HepG2 (cell line): ENCODE data around the gene PCDHGA1. TPM values are rescaled to one million over a fixed set of nuclear protein-coding genes. Genes with fewer than 3 reads are reported as not detected.

ENCODE experiments used
- ATAC-seq: fragments of 200-7000 bp; cut with Tn5 transposase; 3 replicates; pipeline ENCODE4 v1.9.1; 2020; ENCODE audit warnings: mild to moderate bottlenecking, moderate library complexity
- BruUV-seq: library from RNA; stranded (reverse); fragments of 400-500 nt; replicated peaks from 2 replicates; lab custom pipeline; 2021; lab: Mats Ljungman, UMichigan
- CTCF ChIA-PET: fragments of 300-600 bp; formaldehyde crosslinking; extraction: SDS; loops from one replicate; lab custom pipeline; 2021; ENCODE audit warnings: low total read pairs, inconsistent platforms, low intra/inter-chr PET ratio; lab: Yijun Ruan, JAX
- POLR2A ChIA-PET: fragments of 350-600 bp; sonication (Branson Sonifier 250); formaldehyde crosslinking; loops from one replicate; lab custom pipeline; 2020; ENCODE audit warnings: antibody characterized with exemption, inconsistent platforms; lab: Yijun Ruan, JAX
- DNase-seq: peaks from one replicate; pipeline ENCODE4 v3.0.0-alpha.2; 2015; ENCODE audit warnings: low spot score
- FAIRE-seq: peaks from 3 replicates; lab custom pipeline; 2011; peaks lifted over from hg19 to GRCh38; lab: Jason Lieb, UNC
- H2AFZ ChIP-seq: one replicate; pipeline ENCODE4 v1.6.1; 2011; ENCODE audit warnings: low read length, inconsistent platforms
- H3K27ac ChIP-seq: fragments of 300-600 bp; 3 replicates; pipeline ENCODE4 v1.8.0; 2011; ENCODE audit warnings: mixed run types, mild to moderate bottlenecking, mixed read lengths, low read length, inconsistent platforms; ENCODE audit not compliant: insufficient read depth; ENCODE audit errors: extremely low read length
- H3K27me3 ChIP-seq, 2 experiments: fragments of 200-600 bp in 1 of 2; 2 replicates in 1 of 2; 3 replicates in 1 of 2; pipeline versions ENCODE4 v1.6.0 to v1.8.0; 2011; ENCODE audit warnings: low read length in 2 of 2, mild to moderate bottlenecking in 2 of 2, moderate library complexity in 2 of 2, inconsistent platforms in 1 of 2; ENCODE audit not compliant: insufficient read depth in 2 of 2, control insufficient read depth in 1 of 2
- H3K36me3 ChIP-seq, 2 experiments: fragments of 200-600 bp in 1 of 2; replicated peaks in 1 of 2; 2 replicates in 1 of 2; 3 replicates in 1 of 2; pipeline versions ENCODE4 v1.5.1 to v1.8.0; 2011; ENCODE audit warnings: low read length in 2 of 2, inconsistent platforms in 1 of 2; ENCODE audit not compliant: insufficient read depth in 2 of 2, control insufficient read depth in 1 of 2
- H3K4me1 ChIP-seq: 2 replicates; pipeline ENCODE4 v1.5.1; 2012; ENCODE audit warnings: low read length, inconsistent platforms; ENCODE audit not compliant: insufficient read depth
- H3K4me2 ChIP-seq: 2 replicates; pipeline ENCODE4 v1.6.0; 2011; ENCODE audit warnings: low read depth, low read length, inconsistent platforms
- H3K4me3 ChIP-seq, 3 experiments: fragments of 200-600 bp in 1 of 3; sonication (generic), shearing (Covaris generic) in 1 of 3; replicated peaks in 1 of 3; 2 replicates each; pipeline ENCODE4 v1.5.1; 2011 to 2016; ENCODE audit warnings: low read length in 3 of 3, inconsistent platforms in 2 of 3, low read depth in 2 of 3, mild to moderate bottlenecking in 2 of 3, control low read depth in 1 of 3, mixed read lengths in 1 of 3; ENCODE audit not compliant: insufficient read depth in 1 of 3
- H3K79me2 ChIP-seq: one replicate; pipeline ENCODE4 v1.6.1; 2011; ENCODE audit warnings: low read length, inconsistent platforms; ENCODE audit not compliant: insufficient read depth
- H3K9ac ChIP-seq: 2 replicates; pipeline ENCODE4 v1.6.0; 2011; ENCODE audit warnings: mild to moderate bottlenecking, low read depth, low read length, inconsistent platforms; ENCODE audit not compliant: insufficient read depth
- H3K9me3 ChIP-seq: 2 replicates; pipeline ENCODE4 v1.5.1; 2012; ENCODE audit warnings: mild to moderate bottlenecking, low read length
- H4K20me1 ChIP-seq: 2 replicates; pipeline ENCODE4 v1.6.0; 2011; ENCODE audit warnings: inconsistent platforms, mild to moderate bottlenecking, low read length, moderate library complexity; ENCODE audit not compliant: insufficient read depth
- CCDC6 ChIP-seq: sonication (generic); formaldehyde crosslinking; IDR thresholded peaks from 2 replicates; pipeline ENCODE4 v1.8.1; 2022; ENCODE audit warnings: mild to moderate bottlenecking, missing genetic modification reagents, moderate library complexity
- NAIF1 ChIP-seq: sonication (generic); formaldehyde crosslinking; IDR thresholded peaks from 2 replicates; pipeline ENCODE4 v1.5.0; 2020; ENCODE audit warnings: mild to moderate bottlenecking, missing genetic modification reagents, borderline replicate concordance
- NCOR1 ChIP-seq: fragments of 200-600 bp; sonication (generic); IDR thresholded peaks from 2 replicates; pipeline ENCODE4 v1.7.0; 2017; ENCODE audit warnings: antibody characterized with exemption, low read length, borderline replicate concordance
- ZNF205 ChIP-seq: IDR thresholded peaks from 2 replicates; pipeline ENCODE4 v1.6.1; 2018; ENCODE audit warnings: missing biosample characterization, missing genetic modification reagents
- ZNF317 ChIP-seq: sonication (generic); formaldehyde crosslinking; IDR thresholded peaks from 2 replicates; pipeline ENCODE4 v1.5.0; 2020; ENCODE audit warnings: mild to moderate bottlenecking, missing genetic modification reagents
- ZNF432 ChIP-seq: sonication (generic); formaldehyde crosslinking; IDR thresholded peaks from 2 replicates; pipeline ENCODE4 v1.5.0; 2020; ENCODE audit warnings: missing genetic modification reagents, mild to moderate bottlenecking, borderline replicate concordance
- ZNF619 ChIP-seq: sonication (generic); formaldehyde crosslinking; IDR thresholded peaks from 2 replicates; pipeline ENCODE4 v1.4.0; 2020; ENCODE audit warnings: mild to moderate bottlenecking, missing genetic modification reagents
- ZNF766 ChIP-seq: sonication (generic); formaldehyde crosslinking; IDR thresholded peaks from 2 replicates; pipeline ENCODE4 v1.5.0; 2020; ENCODE audit warnings: missing genetic modification reagents, borderline replicate concordance
- WGBS: methylation state at CpG from one replicate; pipeline ENCODE4 v1.1.6; 2017; ENCODE audit warnings: low lambda C conversion rate; 5-methylcytosine and 5-hydroxymethylcytosine counted together
- in situ Hi-C: cut with HindIII; loops from 2 replicates; pipeline ENCODE4 v1.10.0; 2017; ENCODE audit warnings: low pct_unique_long_range_greater_than_20kb; ENCODE audit not compliant: extremely low pct_ligation_motif_present
- intact Hi-C: fragments of 100-400 bp; cut with micrococcal nuclease; formaldehyde crosslinking; loops from one replicate; pipeline ENCODE4 v1.10.0; 2022; ENCODE audit not compliant: unreplicated experiment
- polyA plus RNA-seq, 8 experiments: library from polyadenylated mRNA; depleted of rRNA in 3 of 8; stranded (reverse) in 7 of 8; unstranded in 1 of 8; fragments of >200 nt; fragmentation: Illumina TruSeq in 4 of 8; extraction: Trizol in 4 of 8; gene quantifications; 2 replicates each; pipeline versions ENCODE4 v1.2.1 to v1.2.3, GENCODE V29; 2011 to 2016; ENCODE audit warnings: low read depth in 4 of 8, missing spikeins in 1 of 8, mixed read lengths in 1 of 8; ENCODE audit not compliant: insufficient read depth in 1 of 8
- total RNA-seq, 5 experiments: library from RNA; depleted of rRNA; stranded (reverse); fragments of >200 nt; fragmentation: Illumina TruSeq; extraction: Trizol; gene quantifications; 2 replicates each; pipeline ENCODE4 v1.2.3, GENCODE V29; 2016; ENCODE audit warnings: low read depth in 1 of 5

PCDHGA1 gene
- total and polyA plus RNA-seq, 2 of the 13 experiments (the other 11 are each of a cell fraction or from before 2014, with no cell fraction given) = 0.31 to 0.40 TPM

GRCh38 chr5:141427783-141428426 lies 97.6 kb downstream of the PCDHGA1 start:
- Histone ChIP-seq H3K4me1 (no peaks in the 10 kb centered on the region), H3K9me3 (peaks cover 19% of the 10 kb centered on the region; the same call in 1 of the 2 replicates), H3K79me2 (no peaks in the 10 kb centered on the region), H3K4me2 (no peak overlapping the region), H2AFZ (no peak overlapping the region), H3K9ac (no peak overlapping the region), H3K27me3 (no peaks in the 10 kb centered on the region), H3K27ac (no peak overlapping the region), H3K36me3 (no peaks in the 10 kb centered on the region), H3K4me3 (no peak overlapping the region), H4K20me1 (no peaks in the 10 kb centered on the region)
- DNase-seq (no peak), ATAC-seq (no peak), FAIRE-seq (no peak)
- 82% methylated on average over 26 of the region's 53 CpGs for WGBS
- intact Hi-C loops (no loop called here), in situ Hi-C loops (no loop called here)
- TF ChIP-seq ZNF766 = no peak
- no peak for TF ChIP-seq ZNF619
- TF ChIP-seq ZNF432 (CRISPR knock-in tag) = no peak
- TF ChIP-seq ZNF205 = no peak
- TF ChIP-seq NAIF1 (CRISPR knock-in tag) = no peak
- no peak for TF ChIP-seq NCOR1
- no peak for TF ChIP-seq CCDC6
- TF ChIP-seq ZNF317 (CRISPR knock-in tag) = no peak
- ChIA-PET POLR2A (no interaction called here), CTCF (no interaction called here)
- no TSS peak for BruUV-seq
